NK-92 treated with Interleukin-12 subunit alpha and Interleukin-12 subunit beta, amount 100 ng/mL, for 24 hours (cell line): Measurements from ENCODE around the gene ELOB.

Experiments used
- DNase-seq: peaks from one replicate; lab custom pipeline; 2025; lab: John Stamatoyannopoulos, UW

Gene ELOB

DNA sequence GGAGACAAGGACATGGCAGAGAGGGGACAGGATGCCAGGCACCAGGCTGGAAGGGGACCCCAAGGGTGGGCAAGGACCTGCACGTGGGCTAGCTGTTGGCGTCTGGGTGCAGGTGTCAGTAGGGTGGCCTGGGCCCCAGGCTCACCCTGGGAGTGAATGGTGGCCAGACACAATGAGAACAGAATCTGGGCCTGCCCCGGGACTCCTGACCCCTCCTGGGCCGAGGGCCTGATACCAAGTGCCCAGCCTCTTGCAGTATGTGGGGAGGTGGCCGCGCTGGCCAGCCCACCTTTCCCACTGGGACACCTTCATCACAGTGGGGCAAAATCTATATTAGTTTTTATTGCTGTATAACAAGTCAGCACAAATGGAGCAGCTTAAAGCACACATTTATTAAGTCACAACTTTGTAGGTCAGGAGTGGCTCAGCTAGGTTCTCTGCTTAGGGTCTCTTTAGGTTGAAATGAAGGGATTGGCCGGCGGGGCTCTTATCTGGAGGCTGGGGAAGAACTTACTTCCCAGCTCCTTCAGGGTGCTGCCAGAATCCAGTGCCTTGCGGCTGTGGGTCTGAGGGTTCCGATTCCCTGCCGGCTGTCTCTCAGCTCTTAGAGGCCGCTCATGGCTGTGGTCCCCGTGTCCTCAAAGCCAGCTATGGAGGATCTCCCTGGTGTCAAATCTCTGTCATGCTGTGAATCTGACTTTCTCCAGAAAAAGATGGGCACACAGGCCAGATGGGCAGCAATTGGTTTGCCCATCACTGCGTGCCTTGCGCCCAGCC is 6.7 kb upstream of the ELOB start:
- no peak for DNase-seq

DNA sequence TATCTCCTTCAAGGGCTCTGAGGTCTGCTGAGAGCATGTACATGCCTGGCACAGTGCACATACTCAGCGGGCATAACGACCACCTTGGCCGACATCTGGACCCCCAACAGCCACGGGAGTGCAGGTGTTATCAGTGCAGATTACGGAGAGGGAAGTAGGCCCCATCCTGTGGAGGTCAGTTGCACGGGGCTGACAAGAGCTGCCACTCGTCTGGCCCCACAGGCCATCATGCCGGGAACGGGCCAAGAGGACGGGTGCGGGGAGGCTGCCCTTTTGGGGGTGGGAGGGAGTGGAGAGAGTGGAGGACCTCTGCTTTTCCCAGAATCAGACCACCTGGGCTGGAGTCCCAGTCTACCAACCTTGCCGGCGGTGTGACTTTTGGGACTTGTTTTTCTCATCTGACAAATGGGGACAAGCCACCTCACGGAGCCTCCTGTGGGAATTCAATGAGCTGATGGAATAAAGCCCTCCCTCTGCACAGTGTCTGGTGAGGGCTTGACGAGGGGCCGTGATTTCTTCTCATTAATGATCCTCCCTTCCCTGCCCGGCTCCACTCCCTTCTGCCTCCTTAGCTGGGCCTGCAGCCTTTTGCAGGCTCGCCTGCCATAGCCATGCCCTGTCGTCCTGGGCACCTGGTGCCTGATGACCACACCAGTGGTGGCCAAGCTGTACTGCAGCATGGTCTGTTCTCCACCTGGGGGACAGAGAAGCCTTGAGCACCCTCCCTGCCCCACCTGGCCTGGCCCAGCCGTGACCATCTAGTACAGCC is 5.7 kb upstream of the ELOB start:
- no peak for DNase-seq

DNA sequence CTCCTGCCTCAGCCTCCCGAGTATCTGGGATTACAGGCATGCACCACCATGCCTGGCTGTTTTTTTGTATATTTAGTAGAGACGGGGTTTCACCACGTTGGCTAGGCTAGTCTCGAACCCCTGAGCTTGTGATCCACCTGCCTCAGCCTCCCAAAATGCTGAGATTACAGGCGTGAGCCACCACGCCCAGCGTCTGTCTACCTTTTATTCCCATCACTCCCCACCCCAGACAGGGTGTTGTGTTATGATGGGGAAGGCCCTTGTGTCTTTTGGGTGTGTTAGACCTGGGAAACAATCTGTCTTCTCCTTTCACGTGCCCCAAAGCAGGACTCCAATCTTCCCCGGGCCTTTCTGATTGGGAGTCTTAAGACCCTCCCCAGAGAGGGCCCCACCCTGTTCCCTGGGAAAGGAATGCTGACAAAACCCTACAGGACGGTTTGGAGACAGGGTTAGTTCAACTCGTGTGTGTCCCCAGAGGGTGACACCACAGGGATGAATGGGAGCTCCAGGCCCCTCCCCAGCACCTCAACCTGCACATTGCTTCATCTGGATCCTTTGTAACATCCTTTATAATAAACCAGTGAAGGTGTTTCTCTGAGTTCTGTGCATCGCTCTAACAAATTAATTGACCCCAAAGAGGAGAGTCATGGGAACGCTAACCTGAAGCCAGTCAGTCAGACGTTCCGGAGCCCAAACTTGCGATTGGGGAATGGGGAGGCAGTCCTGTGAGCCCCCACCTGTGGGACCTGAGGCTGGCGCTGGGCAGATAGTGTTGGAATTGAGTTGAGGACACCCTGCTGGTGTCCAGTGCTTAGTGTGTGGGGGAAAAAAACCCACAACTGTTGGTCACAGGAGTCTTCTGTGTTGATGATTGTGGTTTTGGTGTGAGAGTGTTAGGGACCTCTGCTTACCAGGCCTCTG is 3.2 kb upstream of the ELOB start:
- DNase-seq = no peak

DNA sequence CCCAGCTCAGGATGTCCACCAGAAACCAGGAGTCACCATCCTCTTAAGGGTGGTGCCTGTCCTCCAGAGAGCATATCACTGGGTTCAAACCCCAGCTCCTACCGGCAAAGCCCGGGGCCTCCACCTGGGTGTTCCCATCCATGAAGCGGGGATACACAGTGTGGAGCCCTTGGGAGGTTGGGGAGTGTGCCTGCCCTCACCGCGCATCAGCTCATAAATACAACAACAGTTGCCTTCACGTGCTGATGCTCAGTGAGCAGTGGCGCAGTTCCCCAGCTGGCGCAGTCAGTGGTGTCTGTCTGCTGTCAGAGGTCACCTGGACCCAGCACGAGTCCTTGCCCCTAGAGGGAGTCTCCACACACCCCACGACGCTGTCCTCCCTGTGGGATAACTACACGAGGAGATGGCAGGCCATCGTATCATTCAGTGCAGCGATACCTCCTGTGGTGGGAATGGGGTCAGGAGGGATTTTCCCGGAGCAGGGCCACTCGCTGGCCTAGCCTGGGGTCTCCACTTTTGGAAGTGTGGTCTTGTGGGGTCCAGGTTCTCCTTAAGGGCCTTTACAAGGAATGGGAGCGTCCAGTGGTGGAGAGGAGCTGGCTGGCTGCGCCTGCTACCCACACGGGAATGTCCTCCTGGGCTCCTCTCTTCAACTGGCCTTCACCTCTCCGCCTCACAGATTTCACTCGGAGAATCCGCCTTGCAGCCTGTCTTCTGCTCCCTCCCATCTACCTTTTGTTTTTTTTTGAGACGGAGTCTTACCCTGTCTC is 2.3 kb upstream of the ELOB start:
- DNase-seq = no peak

DNA sequence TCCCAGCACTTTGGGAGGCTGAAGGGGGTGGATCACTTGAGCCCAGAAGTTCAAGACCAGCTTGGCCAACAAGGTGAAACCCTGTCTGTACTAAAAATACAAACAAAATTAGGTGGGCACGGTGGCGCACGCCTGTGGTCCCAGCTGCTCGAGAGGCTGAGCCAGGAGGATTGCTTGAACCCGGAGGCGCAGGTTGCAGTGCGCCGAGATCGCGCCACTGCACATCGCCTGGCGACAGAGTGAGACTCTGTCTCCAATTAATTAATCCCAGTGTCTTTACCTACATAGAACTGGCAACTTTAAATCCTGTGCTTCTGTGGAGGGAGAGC is 1.5 kb upstream of the ELOB start:
- no peak for DNase-seq

DNA sequence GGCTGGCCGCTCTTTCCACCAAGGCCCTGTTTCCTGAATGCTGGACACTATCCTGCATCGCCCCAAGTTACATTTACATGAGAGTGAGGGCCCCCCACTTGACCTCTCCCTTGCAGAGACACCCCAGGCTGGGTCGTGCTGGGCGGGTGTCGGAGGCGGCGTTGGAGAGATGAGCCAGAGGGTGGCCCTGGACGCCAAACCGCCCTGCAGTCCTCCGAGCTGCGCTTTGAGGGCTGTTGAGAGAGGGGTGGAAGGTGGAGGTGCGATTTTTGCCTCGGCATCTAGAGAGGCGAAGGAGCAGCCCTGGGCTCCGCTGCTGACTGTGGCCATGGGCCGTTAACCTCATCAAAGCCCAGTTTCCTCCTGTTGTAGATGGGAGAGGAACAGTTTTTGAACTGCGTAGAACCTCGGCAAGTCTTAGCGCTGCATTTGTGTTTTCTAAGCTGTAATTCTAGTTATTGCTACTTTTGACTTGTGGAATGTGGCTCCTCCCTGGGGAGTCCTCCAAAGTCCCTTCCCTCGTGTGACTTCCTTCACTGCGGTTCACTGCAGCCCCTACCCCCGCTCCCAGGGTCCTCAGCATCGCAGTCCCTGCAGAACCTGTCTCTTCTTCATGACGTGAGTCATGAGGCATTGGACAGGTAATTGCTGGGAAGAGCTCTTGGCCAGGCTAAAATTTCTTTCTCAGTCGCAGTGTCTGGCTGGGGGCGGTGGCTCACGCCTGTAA is 986 bp upstream of the ELOB start:
- DNase-seq = peak; percentile 39

DNA sequence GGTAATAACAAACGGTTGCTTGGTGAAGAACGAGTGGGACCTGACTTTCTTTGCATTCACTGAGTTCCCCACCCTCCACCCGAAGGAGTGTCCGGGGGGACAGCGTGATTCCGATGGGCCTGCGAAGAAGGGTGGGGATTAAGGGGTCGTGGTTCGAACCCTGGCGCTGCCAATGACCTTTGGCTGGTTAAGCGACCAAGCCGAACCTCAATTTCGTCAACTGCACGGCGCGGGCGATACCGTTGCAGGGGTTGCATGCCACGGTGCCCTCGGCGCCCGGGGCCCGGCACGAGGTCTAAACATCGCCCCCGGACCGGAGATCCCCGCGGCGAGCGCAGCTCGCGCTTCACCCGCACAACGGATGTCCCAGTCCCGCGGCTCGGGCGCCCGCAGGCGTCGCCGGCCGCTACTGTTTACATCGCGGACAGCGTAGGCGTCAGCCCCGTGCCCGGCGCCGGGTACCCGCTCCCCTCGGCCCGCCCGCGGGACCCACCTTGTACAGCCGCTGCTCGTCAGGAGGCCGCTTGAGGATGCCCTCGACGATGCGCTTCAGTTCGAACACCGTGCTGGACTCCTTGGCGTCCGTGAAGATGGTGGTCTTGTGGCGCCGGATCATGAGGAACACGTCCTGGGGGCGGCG is 460 bp downstream of the ELOB start:
- no peak for DNase-seq

DNA sequence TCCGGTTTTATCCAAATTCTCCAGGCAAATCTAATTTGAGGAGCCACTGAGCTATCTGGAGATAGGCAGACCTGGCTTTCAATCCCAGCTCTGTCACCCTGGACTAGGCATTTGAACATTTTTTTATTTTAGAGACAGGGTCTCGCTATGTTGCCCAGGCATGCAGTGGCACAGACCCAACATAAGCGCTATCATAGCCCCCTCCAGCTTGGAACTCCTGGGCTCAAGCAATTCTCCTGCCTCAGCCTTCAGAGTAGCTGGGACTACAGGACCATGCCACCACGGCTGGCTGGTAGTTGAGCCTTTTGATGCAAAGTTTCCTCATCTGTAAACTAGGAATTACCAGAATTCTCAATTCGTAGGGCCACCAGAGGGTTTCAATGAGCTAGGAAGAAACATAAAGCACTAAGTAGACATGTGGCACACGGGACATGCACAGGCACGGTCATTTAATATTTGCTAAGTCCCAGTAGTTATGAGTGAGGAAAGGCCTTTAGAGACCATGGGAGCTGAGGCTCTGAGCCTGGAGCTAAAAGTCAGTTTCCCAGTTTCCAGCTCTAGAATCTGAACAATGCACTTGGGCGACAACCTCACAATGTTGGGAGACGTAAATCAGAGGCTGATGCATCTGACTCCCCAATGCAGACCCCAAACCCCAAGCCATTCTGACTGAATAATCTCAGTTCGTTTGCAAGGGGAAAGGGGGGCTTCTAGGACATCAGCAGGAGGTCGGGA is 1.1 kb downstream of the ELOB start:
- no peak for DNase-seq

DNA sequence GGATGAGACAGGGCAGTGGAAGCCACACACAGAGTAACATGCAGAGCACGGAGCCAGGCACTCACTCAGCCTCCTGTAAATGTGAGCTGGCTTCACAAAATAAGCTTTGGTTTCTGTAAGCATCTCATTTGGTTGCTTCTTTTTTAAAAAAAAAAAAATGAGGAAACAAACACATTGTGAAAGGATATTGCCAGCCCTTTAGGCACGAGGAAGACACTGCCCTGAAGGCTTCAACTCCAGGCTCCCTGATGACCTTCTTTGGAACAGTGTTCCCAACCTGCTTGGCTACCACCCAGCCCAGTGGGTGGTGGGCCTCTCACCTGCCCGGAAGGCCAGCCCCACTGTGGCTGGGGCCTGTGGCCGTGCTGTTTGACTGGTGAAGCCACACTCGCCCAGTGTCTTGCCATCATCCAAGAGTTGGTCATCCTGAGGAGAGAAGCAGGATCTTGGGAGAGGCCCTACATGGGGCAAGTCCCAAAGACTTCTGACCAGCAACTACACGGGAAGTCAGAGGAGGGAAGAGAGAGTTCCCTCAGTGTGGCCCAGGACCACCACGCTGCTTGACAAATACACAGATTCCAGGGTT is 1.9 kb downstream of the ELOB start:
- no peak for DNase-seq

DNA sequence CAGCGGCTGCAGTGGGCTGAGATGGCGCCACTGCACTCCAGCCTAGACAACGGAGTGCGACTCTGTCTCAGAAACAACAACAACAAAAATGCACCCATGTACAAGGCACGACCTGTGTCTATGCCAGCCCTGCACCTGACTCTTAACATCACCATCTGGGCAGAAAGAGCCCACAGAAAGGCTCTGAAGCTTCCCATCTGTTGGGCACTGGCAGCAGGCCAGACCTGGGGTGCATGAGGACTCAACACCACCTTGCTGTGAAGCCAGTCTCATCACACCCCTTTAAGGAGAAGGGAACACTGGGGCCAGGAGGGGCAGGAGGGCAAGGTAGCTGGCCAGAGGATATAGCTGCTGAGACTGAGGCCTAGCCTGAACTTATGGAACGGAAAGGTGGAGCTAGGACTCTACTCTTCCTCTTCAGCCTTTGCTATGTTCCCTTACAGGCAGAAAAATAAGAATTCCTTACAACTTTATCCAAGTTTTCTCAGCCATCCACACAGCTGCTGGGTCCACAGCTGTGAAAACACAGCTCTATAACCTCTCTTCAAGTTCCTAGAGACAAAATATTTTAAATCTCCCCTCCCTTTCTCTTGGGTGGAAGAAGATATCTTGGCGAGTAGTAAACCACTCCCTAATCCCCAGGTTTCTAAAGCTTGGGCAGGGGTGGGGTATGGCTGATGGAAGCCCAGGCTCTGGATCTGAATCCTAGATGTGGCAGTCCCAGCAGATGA is 2.8 kb downstream of the ELOB start:
- DNase-seq = no peak

DNA sequence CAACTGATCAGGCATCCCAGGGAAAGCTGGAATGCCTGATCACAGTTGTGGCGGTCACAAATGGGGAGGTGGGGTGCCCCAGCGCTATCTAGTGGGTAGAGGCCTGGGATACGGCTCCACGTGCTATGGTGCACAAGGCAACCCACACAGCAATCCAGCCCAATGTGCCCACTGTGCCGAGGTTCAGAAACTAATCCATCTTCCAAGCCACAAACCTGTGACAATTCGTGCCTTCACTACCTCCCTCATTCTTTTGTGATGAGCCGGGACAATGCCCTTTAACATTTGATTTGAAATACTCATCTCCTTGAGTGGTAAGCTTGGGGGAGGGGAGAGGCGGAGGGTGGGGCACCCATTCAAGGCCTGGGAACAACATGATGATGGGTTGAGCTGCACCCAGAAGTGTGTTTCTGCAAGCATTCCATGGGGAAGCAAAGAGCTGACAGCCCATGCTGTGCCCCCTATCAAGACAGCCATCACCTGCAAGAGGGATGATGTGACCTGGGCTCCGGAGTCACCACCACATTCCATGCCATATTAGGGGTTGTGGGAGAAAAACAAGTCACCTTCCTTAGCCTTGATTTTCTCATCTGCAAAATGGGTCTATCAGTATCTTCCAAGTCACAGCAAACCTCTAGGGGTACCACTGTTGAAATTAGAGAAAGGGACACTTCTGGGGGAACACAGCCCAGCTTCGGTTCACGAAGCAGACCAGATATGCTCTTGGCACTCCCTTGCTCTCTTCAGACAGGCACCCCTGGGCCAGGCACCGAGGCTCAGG is 3.7 kb downstream of the ELOB start:
- no peak for DNase-seq

DNA sequence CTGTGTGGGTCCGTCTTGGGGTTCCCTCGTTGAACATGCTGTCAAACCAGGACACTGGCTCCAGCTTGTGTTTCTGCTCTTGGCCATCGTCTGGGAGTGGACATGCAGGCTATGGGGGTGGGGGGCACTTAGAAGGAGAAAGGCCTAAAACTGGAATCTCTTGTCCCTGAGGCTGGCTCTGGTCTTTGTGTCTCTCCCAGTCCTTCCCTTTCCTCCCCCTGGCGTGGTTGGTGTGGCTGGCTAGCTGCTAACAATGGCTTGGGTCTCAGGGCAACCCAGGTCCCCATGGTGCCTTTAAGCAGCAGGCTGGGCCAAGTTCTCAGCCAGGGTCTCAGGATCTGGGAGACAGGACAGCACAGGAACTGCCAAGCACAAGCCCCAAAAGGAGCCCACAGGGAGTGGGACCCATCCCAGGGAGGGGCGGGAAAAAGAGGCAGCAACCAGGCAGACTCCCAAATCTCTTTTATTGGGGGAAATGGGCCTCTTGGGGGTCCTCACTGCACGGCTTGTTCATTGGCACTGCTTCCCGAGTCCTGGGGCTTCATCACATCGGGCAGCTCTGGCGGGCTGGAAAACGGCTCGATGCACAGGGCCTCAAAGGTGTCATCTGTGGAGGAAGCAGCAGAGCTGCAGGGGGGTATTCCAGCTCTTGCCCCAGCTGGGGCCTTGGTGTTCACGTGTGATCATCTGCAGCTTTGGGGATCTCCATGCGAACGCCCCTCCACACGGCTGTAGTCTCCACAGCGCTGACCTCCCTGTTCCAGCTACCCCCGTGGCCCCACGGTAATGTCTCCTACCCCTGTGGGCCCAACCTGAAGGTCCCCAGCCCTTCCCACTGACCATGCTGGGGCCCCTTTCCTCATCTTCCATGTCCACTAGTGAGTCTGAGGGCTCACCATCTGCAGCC is 5.3 kb downstream of the ELOB start:
- no peak for DNase-seq

DNA sequence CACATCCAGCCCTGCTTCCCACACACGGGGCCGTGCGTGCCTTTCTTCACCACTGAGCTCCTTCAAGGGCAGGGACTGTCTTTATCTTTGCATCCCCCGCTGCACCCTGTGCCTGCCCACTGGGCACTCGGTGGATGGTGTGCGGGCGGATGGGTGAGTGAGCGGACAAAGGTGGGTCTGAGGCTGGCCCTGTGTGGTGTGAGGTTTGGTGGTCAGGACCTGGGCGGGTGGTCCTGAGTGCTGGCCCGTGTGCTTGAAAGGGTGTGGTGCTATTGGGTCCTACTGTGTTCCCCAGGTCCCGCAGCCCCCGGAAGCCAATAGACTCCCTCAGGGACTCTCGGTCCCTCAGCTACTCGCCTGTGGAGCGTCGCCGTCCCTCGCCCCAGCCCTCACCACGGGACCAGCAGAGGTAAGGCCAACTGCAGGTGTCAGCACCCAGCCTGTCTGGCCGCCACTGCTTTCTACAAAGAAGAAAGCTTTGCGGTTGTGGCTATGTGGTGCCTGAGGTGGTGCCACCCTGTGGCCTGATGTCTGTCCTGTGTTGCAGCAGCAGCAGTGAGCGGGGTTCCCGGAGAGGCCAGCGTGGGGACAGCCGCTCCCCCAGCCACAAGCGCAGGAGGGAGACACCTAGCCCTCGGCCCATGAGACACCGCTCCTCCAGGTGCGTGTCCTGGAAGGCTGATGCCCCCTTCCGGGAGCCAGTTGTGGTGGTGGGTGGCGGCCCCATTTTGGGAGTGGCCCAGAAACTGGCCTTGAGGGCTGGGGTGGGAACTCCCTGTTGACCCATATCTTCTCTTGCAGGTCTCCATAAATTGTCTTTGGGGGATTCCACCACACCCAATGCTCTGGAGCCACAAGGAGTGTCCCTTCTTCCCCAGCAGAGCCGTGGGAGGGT is 6.8 kb downstream of the ELOB start:
- no peak for DNase-seq

DNA sequence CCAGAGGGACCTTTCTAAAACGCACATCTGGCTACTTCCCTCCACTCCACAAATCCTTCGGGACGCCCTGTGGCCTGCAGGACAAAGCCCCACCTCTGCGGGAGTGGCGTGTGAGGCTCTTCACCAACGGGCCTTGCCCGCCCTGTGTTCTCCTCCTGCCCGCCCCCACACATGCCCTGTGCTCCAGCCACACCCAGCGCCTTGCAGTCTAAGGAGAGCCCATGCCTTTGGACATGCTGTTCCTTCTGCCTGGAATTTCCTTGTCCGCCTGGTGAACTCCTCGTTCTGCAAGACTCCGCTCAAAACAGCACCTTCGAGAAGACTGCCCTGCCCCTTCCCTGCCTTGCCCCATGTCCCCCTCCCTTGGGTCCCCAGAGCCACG is 7.4 kb downstream of the ELOB start:
- DNase-seq = no peak

DNA sequence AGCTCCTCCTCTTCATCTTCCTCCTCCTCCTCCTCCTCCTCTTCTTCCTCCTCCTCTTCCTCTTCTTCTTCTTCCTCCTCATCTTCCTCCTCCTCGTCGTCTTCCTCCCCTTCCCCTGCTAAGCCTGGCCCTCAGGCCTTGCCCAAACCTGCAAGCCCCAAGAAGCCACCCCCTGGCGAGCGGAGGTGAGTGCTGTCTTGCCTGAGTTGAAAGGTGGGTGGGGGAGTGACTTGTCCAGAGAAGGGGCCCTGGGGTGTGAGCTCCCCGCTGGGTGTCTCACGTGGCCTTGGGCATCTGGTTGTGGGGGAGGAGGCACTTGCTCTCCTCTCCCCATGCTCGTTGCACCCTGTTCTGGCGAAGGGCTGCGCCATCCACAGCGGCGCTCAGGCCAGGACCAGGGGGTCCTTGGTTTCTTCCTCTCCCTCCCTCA is 8.0 kb downstream of the ELOB start:
- DNase-seq = no peak
